ENCODE data around the gene NAA16.

NAA16 gene

DNA sequence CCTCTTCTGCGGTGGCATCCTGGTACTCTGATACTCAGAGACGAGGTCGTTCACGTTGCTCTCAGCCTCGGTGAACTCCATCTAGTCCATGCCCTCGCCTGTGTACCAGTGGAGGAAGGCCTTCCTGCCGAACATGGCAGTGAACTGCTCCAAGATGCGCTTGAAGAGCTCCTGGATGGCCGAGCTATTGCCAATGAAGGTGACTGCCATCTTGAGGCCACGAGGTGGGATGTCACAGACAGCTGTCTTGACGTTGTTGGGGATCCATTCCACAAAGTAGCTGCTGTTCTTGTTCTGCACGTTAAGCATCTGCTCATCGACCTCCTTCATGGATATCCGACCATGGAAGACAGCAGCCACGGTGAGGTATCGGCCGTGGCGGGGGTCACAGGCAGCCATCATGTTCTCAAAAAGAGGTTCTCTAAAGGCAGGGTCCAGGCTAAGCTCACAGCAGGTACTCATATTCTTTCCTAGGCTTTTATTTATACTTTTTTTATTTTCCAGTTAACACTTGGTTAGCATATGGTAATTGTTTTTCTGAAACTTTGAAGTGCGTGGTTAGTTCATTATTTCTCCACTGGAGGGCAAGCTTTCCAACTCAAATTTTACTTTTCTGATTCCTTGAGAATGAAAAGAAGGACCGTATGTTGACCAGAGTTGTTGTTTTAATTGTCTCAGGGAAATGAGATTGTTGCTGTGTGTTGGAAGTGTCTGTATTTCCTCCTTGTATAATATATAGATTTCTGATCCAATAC, 73.9 kb downstream of the NAA16 start:
- no peak for DNase-seq (ENCODE audit: extremely low read depth, insufficient read length)
- TF ChIP-seq, protein P1, sequence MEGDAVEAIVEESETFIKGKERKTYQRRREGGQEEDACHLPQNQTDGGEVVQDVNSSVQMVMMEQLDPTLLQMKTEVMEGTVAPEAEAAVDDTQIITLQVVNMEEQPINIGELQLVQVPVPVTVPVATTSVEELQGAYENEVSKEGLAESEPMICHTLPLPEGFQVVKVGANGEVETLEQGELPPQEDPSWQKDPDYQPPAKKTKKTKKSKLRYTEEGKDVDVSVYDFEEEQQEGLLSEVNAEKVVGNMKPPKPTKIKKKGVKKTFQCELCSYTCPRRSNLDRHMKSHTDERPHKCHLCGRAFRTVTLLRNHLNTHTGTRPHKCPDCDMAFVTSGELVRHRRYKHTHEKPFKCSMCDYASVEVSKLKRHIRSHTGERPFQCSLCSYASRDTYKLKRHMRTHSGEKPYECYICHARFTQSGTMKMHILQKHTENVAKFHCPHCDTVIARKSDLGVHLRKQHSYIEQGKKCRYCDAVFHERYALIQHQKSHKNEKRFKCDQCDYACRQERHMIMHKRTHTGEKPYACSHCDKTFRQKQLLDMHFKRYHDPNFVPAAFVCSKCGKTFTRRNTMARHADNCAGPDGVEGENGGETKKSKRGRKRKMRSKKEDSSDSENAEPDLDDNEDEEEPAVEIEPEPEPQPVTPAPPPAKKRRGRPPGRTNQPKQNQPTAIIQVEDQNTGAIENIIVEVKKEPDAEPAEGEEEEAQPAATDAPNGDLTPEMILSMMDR (IDR thresholded peaks at IDR 0.05; ENCODE audit: insufficient read depth, low read length, poor library complexity, severe bottlenecking) = peak; percentile 36
- no peaks in the 10 kb centered on the region for H3K36me3 ChIP-seq (ENCODE audit: control insufficient read depth, insufficient read depth, low read length)
- H3K27me3 ChIP-seq (replicated peaks; ENCODE audit: control insufficient read depth, insufficient read depth, low read length) = no peaks in the 10 kb centered on the region
- no peak overlapping the region for H3K4me3 ChIP-seq (replicated peaks; ENCODE audit: low read depth, low read length)

DNA sequence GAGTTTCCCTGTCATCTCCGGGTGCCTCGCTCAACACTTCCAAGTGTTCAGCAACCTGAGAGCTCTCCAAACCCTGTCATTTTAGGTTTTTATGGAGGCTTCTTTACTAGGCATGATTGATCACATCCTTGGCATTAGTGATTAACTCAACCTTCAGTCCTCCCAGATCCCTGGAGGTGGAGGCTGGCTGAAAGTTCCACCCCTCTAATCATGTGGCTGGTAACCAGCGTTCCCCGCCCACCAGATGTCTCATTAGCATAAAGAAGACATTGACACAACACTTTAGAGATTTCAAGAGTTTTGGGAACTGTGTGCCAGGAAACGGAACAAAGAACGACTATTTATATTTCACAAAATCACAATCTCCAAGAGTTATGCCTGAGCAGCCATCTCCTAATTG, 75.1 kb downstream of the NAA16 start:
- TF ChIP-seq, protein P1 (IDR thresholded peaks at IDR 0.05; ENCODE audit: insufficient read depth, low read length, poor library complexity, severe bottlenecking) = no peak
- DNase-seq (ENCODE audit: extremely low read depth, insufficient read length) = no peak
- Histone ChIP-seq H3K27me3 (replicated peaks; ENCODE audit: control insufficient read depth, insufficient read depth, low read length) (no peaks in the 10 kb centered on the region), H3K36me3 (ENCODE audit: control insufficient read depth, insufficient read depth, low read length) (no peaks in the 10 kb centered on the region), H3K4me3 (replicated peaks; ENCODE audit: low read depth, low read length) (no peak overlapping the region)

DNA sequence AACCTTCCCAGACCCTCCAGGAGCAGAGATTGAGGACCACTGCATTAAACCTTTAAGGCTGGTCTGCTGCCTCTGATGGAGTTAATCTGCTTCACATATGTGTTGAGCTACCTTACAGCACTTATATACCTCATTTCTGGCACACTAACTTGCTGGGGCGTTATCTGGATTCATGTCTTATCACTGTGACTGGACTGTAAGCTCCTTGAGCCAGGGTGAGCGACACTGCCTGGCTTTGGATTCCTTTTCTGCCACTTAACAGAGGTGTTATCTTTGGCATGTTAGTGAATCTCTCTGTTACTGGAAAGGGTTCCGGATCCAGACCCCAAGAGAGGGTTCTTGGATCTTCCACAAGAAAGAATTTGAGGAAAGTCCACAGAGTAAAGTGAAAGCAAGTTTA, 76.5 kb downstream of the NAA16 start:
- no peak for DNase-seq (ENCODE audit: extremely low read depth, insufficient read length)
- TF ChIP-seq, protein P1 (IDR thresholded peaks at IDR 0.05; ENCODE audit: insufficient read depth, low read length, poor library complexity, severe bottlenecking) = no peak
- Histone ChIP-seq H3K4me3 (replicated peaks; ENCODE audit: low read depth, low read length) (no peak overlapping the region), H3K27me3 (replicated peaks; ENCODE audit: control insufficient read depth, insufficient read depth, low read length) (no peaks in the 10 kb centered on the region), H3K36me3 (ENCODE audit: control insufficient read depth, insufficient read depth, low read length) (no peaks in the 10 kb centered on the region)

DNA sequence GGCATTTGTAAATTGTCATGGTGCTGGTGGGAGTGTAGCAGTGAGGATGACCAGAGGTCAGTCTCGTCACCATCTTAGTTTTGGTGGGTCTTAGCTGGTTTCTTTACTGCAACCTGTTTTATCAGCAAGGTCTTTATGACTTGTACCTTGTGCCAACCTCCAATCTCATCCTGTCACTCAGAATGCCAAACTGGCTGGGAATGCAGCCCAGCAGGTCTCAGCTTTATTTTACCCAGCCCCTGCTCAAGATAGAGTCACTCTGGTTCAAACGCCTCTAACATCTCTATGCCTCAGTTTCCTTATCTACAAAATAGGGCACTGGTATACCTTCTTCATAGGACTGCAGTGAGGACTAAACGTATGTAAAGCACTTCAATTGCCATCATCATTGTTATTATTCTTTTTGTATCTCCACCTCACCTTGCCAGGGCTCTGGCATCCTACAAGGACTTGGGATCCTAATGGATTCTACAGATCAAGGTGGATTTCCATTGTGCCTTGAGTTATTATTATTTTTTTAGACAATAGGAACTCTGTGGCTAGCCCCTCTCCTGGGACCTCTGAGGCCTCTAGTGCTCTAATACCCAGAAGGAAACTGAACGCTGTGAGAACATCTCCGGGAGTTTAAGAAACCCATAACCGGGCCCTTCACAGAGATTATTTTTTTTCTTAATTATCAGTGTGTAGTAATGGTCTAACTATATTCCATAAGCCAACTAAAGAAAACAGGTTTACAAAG, 77.2 kb downstream of the NAA16 start:
- TF ChIP-seq, protein P1 (IDR thresholded peaks at IDR 0.05; ENCODE audit: insufficient read depth, low read length, poor library complexity, severe bottlenecking) = no peak
- Histone ChIP-seq H3K36me3 (ENCODE audit: control insufficient read depth, insufficient read depth, low read length) (no peaks in the 10 kb centered on the region), H3K4me3 (replicated peaks; ENCODE audit: low read depth, low read length) (no peak overlapping the region)

DNA sequence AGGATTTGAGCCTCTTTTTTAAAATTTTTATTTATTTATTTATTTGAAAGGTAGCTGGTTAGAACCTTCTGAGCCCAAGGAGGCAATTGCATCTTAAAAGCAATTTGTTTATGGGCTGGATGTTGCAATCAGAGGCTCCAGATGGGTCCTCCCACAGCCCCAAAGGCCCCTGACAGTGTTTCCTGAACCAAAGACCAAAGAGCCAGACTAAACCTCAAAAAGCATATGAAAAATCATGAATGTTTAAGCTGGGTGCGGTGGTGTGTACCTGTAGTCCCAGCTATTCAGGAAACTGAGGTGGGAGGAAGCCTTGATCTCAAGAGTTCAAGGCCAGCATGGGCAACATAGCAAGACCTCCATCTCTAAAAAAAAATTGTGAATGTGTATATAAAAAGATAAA, 78.5 kb downstream of the NAA16 start:
- no peak for DNase-seq (ENCODE audit: extremely low read depth, insufficient read length)
- no peaks in the 10 kb centered on the region for H3K27me3 ChIP-seq (replicated peaks; ENCODE audit: control insufficient read depth, insufficient read depth, low read length)
- no peak overlapping the region for H3K4me3 ChIP-seq (replicated peaks; ENCODE audit: low read depth, low read length)
- H3K36me3 ChIP-seq (ENCODE audit: control insufficient read depth, insufficient read depth, low read length) = no peaks in the 10 kb centered on the region
- TF ChIP-seq, protein P1 (IDR thresholded peaks at IDR 0.05; ENCODE audit: insufficient read depth, low read length, poor library complexity, severe bottlenecking) = no peak

More for the DNA sequence above, 77.2 kb downstream of the NAA16 start:
- DNase-seq (ENCODE audit: extremely low read depth, insufficient read length) = no peak
- no peaks in the 10 kb centered on the region for H3K27me3 ChIP-seq (replicated peaks; ENCODE audit: control insufficient read depth, insufficient read depth, low read length)

Data from GM06990 (cell line).